Coronary artery (tissue), 2 donors: ENCODE results near the gene PRSS33.
A peak's percentile ranks its signal among the peaks of the same experiment; 100 is the strongest.

Experiments used
- DNase-seq: peaks from one replicate; pipeline ENCODE4 v3.0.0-alpha.2; 2017; ENCODE audit warnings: low spot score
- H3K27ac ChIP-seq, 2 donors: fragments of 200-600 bp; sonication (generic); one replicate each; pipeline ENCODE4 v1.5.1; 2016 to 2019
- H3K4me3 ChIP-seq: fragments of 200-600 bp; sonication (generic); 2 replicates; pipeline ENCODE4 v1.5.1; 2016; ENCODE audit warnings: mild to moderate bottlenecking, moderate library complexity
- CTCF ChIP-seq: fragments of 200-600 bp; sonication (generic); IDR thresholded peaks from one replicate; pipeline ENCODE4 v1.5.1; 2019; ENCODE audit warnings: antibody characterized with exemption

The PRSS33 gene

DNA sequence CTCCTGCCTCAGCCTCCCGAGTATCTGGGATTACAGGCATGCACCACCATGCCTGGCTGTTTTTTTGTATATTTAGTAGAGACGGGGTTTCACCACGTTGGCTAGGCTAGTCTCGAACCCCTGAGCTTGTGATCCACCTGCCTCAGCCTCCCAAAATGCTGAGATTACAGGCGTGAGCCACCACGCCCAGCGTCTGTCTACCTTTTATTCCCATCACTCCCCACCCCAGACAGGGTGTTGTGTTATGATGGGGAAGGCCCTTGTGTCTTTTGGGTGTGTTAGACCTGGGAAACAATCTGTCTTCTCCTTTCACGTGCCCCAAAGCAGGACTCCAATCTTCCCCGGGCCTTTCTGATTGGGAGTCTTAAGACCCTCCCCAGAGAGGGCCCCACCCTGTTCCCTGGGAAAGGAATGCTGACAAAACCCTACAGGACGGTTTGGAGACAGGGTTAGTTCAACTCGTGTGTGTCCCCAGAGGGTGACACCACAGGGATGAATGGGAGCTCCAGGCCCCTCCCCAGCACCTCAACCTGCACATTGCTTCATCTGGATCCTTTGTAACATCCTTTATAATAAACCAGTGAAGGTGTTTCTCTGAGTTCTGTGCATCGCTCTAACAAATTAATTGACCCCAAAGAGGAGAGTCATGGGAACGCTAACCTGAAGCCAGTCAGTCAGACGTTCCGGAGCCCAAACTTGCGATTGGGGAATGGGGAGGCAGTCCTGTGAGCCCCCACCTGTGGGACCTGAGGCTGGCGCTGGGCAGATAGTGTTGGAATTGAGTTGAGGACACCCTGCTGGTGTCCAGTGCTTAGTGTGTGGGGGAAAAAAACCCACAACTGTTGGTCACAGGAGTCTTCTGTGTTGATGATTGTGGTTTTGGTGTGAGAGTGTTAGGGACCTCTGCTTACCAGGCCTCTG is 7.1 kb downstream of the PRSS33 start:
- DNase-seq: peak; percentile 62
- Histone ChIP-seq H3K4me3 (no peak overlapping the region), H3K27ac (no peak overlapping the region)
- TF ChIP-seq CTCF: no peak

DNA sequence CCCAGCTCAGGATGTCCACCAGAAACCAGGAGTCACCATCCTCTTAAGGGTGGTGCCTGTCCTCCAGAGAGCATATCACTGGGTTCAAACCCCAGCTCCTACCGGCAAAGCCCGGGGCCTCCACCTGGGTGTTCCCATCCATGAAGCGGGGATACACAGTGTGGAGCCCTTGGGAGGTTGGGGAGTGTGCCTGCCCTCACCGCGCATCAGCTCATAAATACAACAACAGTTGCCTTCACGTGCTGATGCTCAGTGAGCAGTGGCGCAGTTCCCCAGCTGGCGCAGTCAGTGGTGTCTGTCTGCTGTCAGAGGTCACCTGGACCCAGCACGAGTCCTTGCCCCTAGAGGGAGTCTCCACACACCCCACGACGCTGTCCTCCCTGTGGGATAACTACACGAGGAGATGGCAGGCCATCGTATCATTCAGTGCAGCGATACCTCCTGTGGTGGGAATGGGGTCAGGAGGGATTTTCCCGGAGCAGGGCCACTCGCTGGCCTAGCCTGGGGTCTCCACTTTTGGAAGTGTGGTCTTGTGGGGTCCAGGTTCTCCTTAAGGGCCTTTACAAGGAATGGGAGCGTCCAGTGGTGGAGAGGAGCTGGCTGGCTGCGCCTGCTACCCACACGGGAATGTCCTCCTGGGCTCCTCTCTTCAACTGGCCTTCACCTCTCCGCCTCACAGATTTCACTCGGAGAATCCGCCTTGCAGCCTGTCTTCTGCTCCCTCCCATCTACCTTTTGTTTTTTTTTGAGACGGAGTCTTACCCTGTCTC is 8.0 kb downstream of the PRSS33 start:
- DNase-seq: peak; percentile 61
- no peak for TF ChIP-seq CTCF
- Histone ChIP-seq H3K4me3 (no peak overlapping the region), H3K27ac (no peak overlapping the region)

DNA sequence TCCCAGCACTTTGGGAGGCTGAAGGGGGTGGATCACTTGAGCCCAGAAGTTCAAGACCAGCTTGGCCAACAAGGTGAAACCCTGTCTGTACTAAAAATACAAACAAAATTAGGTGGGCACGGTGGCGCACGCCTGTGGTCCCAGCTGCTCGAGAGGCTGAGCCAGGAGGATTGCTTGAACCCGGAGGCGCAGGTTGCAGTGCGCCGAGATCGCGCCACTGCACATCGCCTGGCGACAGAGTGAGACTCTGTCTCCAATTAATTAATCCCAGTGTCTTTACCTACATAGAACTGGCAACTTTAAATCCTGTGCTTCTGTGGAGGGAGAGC is 8.8 kb downstream of the PRSS33 start:
- H3K4me3 ChIP-seq: peak overlapping the region; percentile 94
- H3K27ac ChIP-seq: peak overlapping the region in 1 of 2 donors; percentile 98
- no peak for DNase-seq
- no peak for TF ChIP-seq CTCF

DNA sequence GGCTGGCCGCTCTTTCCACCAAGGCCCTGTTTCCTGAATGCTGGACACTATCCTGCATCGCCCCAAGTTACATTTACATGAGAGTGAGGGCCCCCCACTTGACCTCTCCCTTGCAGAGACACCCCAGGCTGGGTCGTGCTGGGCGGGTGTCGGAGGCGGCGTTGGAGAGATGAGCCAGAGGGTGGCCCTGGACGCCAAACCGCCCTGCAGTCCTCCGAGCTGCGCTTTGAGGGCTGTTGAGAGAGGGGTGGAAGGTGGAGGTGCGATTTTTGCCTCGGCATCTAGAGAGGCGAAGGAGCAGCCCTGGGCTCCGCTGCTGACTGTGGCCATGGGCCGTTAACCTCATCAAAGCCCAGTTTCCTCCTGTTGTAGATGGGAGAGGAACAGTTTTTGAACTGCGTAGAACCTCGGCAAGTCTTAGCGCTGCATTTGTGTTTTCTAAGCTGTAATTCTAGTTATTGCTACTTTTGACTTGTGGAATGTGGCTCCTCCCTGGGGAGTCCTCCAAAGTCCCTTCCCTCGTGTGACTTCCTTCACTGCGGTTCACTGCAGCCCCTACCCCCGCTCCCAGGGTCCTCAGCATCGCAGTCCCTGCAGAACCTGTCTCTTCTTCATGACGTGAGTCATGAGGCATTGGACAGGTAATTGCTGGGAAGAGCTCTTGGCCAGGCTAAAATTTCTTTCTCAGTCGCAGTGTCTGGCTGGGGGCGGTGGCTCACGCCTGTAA is 9.3 kb downstream of the PRSS33 start:
- Histone ChIP-seq H3K4me3 (peak overlapping the region; percentile 94), H3K27ac (peak overlapping the region; percentile 98 to 99)
- no peak for TF ChIP-seq CTCF
- no peak for DNase-seq

DNA sequence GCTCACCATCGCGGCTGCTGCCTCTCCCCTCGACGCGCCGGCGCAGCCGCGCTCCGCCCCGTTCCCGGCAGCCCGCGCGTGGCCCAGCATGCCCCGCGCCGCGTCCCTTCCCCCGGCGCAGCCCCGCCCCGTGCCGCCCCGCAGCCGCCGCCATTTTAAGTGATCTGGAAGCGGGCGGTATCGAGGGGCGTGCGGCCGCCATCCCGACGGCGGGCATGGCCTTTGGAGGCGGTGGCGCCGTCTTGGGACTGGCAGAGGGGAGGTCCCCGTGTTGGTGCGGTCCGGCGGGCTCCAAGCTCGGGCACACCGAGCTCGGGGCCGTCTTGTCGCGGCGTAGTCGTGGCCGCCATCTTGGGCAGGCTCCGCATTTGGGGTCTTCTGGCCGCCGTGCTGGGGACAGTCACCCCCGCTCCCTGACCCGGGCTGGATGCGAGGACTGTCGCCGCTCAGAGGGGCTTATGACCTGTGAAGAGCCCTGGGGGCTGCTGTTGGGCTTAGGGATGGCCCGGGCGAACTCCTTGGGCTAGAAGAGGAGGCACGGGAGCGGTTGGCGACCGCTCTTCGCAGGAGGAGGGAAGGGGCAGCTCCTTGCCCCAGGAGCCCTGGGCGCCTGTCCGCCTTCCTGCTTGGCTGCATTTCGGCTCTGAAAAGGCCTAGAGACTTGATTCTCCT is 10.0 kb downstream of the PRSS33 start, which contains the start of gene ELOB:
ELOB (minus strand) TSS at position 50 of the 672 bp plus-strand sequence; CDS start at position 9, 41 bp downstream.
- no peak for TF ChIP-seq CTCF
- DNase-seq: peak; percentile 88
- Histone ChIP-seq H3K27ac (peak within 1 kb of the TSS; percentile 98 to 99), H3K4me3 (peak within 1 kb of the TSS; percentile 94)

DNA sequence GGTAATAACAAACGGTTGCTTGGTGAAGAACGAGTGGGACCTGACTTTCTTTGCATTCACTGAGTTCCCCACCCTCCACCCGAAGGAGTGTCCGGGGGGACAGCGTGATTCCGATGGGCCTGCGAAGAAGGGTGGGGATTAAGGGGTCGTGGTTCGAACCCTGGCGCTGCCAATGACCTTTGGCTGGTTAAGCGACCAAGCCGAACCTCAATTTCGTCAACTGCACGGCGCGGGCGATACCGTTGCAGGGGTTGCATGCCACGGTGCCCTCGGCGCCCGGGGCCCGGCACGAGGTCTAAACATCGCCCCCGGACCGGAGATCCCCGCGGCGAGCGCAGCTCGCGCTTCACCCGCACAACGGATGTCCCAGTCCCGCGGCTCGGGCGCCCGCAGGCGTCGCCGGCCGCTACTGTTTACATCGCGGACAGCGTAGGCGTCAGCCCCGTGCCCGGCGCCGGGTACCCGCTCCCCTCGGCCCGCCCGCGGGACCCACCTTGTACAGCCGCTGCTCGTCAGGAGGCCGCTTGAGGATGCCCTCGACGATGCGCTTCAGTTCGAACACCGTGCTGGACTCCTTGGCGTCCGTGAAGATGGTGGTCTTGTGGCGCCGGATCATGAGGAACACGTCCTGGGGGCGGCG is 10.7 kb downstream of the PRSS33 start:
- no peak for TF ChIP-seq CTCF
- Histone ChIP-seq H3K27ac (peak overlapping the region; percentile 98 to 99), H3K4me3 (peak overlapping the region; percentile 94)
- DNase-seq: no peak
